AML-193 (cell line): ENCODE data around the gene PSME3.
"Not testable (repeated sequence)": the region's sequence is repeated elsewhere in the genome, so short reads cannot be mapped to it uniquely, and the experiment has no call there.

Source experiments
- DNase-seq, 2 experiments: peaks; one replicate each; lab custom pipeline; 2025; lab: John Stamatoyannopoulos, UW

The PSME3 gene

DNA sequence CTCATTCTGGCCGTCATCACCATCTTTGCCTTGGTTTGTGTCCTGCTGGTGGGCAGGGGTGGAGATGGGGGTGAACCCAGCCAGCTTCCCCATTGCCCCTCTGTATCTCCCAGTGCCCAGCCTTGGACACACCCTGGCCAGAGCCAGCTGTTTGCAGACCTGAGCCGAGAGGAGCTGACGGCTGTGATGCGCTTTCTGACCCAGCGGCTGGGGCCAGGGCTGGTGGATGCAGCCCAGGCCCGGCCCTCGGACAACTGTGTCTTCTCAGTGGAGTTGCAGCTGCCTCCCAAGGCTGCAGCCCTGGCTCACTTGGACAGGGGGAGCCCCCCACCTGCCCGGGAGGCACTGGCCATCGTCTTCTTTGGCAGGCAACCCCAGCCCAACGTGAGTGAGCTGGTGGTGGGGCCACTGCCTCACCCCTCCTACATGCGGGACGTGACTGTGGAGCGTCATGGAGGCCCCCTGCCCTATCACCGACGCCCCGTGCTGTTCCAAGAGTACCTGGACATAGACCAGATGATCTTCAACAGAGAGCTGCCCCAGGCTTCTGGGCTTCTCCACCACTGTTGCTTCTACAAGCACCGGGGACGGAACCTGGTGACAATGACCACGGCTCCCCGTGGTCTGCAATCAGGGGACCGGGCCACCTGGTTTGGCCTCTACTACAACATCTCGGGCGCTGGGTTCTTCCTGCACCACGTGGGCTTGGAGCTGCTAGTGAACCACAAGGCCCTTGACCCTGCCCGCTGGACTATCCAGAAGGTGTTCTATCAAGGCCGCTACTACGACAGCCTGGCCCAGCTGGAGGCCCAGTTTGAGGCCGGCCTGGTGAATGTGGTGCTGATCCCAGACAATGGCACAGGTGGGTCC lies 18.4 kb downstream of the PSME3 start:
- not testable (repeated sequence) for DNase-seq

GRCh38 chr17:42852351-42852750 lies 19.2 kb downstream of the PSME3 start:
- no peak for DNase-seq

GRCh38 chr17:42853004-42853403 lies 19.8 kb downstream of the PSME3 start:
- DNase-seq, result no peak

GRCh38 chr17:42853597-42853967 lies 20.4 kb downstream of the PSME3 start:
- no peak for DNase-seq

DNA sequence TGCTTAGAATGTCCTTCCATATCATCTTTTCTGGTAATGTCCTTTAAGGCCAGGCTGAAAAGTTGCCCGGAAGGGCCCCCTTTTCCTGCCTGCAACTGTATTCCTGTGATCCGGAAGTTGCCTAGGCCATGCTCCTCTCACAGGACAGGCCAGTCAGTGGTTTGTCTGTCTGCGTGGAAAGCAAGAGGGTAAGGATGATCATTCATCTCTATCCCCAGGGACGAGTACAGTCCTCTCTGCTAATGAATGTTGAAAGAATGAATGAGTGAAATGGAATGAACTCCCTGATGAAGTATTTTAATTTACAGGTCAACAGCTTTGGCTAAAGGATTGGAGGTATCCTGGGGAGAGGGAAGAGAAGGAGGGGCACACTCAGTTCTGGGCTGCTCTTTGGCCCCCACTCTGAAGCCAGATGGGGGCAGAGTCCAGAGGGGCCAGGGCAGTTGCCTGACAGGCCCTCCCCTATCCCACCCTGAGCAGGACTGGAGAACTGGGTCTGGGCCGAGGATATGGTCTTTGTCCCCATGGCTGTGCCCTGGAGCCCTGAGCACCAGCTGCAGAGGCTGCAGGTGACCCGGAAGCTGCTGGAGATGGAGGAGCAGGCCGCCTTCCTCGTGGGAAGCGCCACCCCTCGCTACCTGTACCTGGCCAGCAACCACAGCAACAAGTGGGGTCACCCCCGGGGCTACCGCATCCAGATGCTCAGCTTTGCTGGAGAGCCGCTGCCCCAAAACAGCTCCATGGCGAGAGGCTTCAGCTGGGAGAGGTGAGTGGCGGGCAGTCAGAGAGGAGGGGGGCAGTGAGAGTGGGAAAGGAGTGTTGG lies 21.0 kb downstream of the PSME3 start:
- DNase-seq, result no peak

- no peak for DNase-seq
These were observed 21.9 kb downstream of the PSME3 start for GRCh38 chr17:42855048-42855596.

- not testable (repeated sequence) for DNase-seq
These were observed 22.9 kb downstream of the PSME3 start for GRCh38 chr17:42856093-42856492.

GRCh38 chr17:42856516-42856915 lies 23.3 kb downstream of the PSME3 start:
- DNase-seq, result not testable (repeated sequence)

- DNase-seq, result no peak
These were observed 24.2 kb downstream of the PSME3 start for GRCh38 chr17:42857389-42857788.

DNA sequence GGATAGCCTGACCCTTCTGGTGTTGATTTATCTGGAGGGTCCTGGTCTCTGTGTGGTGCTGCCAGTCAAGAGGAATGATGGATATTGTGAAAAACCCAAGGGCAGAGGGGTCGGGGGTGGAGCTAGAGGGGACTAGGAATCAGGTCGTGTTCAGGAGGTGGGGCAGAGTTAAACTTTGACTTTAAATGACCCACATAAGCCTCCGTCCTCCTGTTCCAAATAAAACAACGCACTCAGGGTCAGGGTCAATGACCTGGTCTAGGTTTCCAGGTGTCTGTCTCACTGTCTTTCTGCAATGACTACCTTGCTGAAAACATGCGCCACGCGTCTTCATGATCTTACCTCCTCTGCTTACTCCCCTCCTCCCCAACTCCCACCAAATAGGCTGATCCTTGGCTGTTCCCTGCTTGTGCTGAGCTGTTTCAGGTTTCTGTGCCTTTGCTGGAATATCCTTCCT lies 32.5 kb downstream of the PSME3 start:
- no peak for DNase-seq

DNA sequence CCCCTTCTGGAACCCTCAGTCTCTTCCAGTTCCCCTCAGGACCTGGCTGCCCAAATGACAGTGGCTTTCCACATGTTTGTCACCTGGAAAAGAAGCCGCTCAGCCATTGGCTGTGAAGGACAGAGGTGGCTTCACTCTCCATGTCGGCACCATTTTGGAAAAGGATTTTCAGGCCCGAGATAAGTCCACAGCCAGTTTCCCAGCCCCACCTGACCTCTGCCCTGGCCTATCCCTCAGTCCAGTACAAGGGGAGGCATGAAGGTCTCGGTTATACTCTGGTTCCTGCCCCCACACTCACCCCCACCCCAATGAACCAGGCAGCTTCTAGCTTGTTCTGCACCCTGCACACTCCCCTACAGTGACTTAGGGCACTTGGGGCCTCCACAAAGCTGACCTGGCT lies 33.0 kb downstream of the PSME3 start:
- no peak for DNase-seq

DNA sequence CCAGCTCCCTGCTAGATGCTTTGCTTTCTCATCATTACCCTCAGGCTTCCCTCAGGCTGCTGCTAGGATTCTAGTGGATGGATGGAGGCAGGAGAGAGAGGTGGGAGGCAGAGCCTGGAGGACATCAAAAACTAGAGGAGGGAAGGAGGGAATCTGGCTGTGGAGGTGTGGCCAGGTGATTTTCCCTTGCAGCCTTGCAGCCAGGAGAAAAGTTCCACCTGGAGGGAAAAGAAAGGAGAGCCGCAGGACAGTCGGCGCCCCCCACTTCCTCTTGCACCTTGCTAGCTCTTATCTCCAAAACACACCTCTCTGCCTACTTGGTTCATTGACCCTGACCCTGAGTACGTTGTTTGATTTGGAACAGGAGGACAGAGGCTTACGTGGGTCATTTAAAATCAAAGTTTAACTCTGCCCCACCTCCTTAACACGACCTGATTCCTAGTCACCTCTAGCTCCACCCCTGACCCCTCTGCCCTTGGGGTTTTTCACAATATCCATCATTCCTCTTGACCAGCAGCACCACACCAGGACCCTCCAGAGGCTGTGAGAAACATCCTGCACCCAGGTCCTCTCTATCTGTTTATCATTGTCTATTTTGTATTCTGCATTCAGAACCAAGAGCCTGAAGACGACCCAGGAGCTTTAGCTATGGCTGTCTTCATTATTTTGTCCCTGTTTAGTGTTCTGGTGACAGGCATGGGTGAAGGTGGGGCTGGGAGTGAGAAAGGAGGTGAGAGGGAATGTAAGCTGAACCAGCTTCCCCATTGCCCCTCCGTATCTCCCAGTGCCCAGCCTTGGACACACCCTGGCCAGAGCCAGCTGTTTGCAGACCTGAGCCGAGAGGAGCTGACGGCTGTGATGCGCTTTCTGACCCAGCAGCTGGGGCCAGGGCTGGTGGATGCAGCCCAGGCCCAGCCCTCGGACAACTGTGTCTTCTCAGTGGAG lies 33.7 kb downstream of the PSME3 start:
- DNase-seq, result no peak

DNA sequence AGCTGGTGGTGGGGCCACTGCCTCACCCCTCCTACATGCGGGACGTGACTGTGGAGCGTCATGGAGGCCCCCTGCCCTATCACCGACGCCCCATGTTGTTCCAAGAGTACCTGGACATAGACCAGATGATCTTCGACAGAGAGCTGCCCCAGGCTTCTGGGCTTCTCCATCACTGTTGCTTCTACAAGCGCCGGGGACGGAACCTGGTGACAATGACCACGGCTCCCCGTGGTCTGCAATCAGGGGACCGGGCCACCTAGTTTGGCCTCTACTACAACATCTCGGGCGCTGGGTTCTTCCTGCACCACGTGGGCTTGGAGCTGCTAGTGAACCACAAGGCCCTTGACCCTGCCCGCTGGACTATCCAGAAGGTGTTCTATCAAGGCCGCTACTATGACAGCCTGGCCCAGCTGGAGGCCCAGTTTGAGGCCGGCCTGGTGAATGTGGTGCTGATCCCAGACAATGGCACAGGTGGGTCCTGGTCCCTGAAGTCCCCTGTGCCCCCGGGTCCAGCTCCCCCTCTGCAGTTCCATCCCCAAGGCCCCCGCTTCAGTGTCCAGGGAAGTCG lies 34.6 kb downstream of the PSME3 start:
- not testable (repeated sequence) for DNase-seq

DNA sequence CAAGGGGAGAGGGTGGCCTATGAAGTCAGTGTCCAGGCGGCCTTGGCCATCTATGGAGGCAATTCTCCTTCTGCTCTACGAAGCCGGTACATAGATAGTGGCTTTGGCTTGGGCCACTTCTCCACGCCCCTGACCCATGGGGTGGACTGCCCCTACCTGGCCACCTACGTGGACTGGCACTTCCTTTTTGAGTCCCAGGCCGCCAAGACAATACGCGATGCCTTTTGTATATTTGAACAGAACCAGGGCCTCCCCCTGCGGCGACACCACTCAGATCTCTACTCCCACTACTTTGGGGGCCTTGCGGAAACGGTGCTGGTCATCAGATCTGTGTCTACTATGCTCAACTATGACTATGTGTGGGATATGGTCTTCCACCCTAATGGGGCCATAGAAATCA lies 35.1 kb downstream of the PSME3 start:
- DNase-seq, result no peak

- no peak for DNase-seq
These were observed 38.5 kb downstream of the PSME3 start for GRCh38 chr17:42871647-42872046.

- DNase-seq, result no peak
These were observed 39.2 kb downstream of the PSME3 start for GRCh38 chr17:42872251-42872965.

GRCh38 chr17:42873315-42873714 lies 40.1 kb downstream of the PSME3 start:
- no peak for DNase-seq

GRCh38 chr17:42873932-42874695 lies 40.9 kb downstream of the PSME3 start:
- not testable (repeated sequence) for DNase-seq

GRCh38 chr17:42877037-42877436 lies 43.8 kb downstream of the PSME3 start:
- DNase-seq, result no peak
